ENCODE measurements around the gene CPS1.

- TF ChIP-seq POLR2A (IDR thresholded peaks at IDR 0.05; ENCODE audit: low read length): no peak
- TF ChIP-seq GATA1 (IDR thresholded peaks at IDR 0.05; ENCODE audit: low read depth, low read length): no peak
These were observed 55.1 kb downstream of the CPS1 start for GRCh38 chr2:210611466-210611865.
